Natural killer cell treated with Interleukin-12 subunit alpha and Interleukin-12 subunit beta and Interleukin-15 and Interleukin-18, amount 100 ng/mL, for 72 hours (primary cell): ENCODE results near the gene TSPOAP1. TPM values are rescaled to one million over a fixed set of nuclear protein-coding genes. Genes with fewer than 3 reads are reported as not detected.

Source experiments
- ATAC-seq, 2 donors: fragments of 150-1000 bp; cut with Tn5 transposase in 1 of 2; sonication (Bioruptor Pico), chemical (Tn5 transposase) in 1 of 2; 2 replicates each; pipeline ENCODE4 v1.10.0; 2021
- DNase-seq: peaks from one replicate; pipeline ENCODE4 v3.0.0; 2022; ENCODE audit warnings: low spot score
- H3K27ac Mint-ChIP-seq, 2 donors: 1 replicate in 1 of 2; 2 replicates in 1 of 2; pipeline ENCODE4 v1.8.0; 2022; ENCODE audit warnings: mixed read lengths in 2 of 2, mild to moderate bottlenecking in 1 of 2, moderate library complexity in 1 of 2
- H3K27me3 Mint-ChIP-seq, 2 donors: 1 replicate in 1 of 2; 2 replicates in 1 of 2; pipeline ENCODE4 v1.8.0; 2022; ENCODE audit warnings: mixed read lengths in 2 of 2
- H3K36me3 Mint-ChIP-seq: one replicate; pipeline ENCODE4 v1.8.0; 2022; ENCODE audit warnings: mixed read lengths
- H3K4me1 Mint-ChIP-seq, 2 donors: 1 replicate in 1 of 2; 2 replicates in 1 of 2; pipeline ENCODE4 v1.8.0; 2022; ENCODE audit warnings: low read depth in 2 of 2, mixed read lengths in 2 of 2, mild to moderate bottlenecking in 1 of 2
- H3K4me3 Mint-ChIP-seq: one replicate; pipeline ENCODE4 v1.8.0; 2022; ENCODE audit warnings: mixed read lengths
- H3K9me3 Mint-ChIP-seq: 2 replicates; pipeline ENCODE4 v1.8.0; 2022; ENCODE audit warnings: mixed read lengths
- total RNA-seq, 2 donors: library from RNA; stranded (reverse); gene quantifications; one replicate each; pipeline ENCODE4 v1.2.3, GENCODE V29; 2022

TSPOAP1 gene
- total RNA-seq, 2 donors from 2014 or later = 54.0 to 82.3 TPM

DNA sequence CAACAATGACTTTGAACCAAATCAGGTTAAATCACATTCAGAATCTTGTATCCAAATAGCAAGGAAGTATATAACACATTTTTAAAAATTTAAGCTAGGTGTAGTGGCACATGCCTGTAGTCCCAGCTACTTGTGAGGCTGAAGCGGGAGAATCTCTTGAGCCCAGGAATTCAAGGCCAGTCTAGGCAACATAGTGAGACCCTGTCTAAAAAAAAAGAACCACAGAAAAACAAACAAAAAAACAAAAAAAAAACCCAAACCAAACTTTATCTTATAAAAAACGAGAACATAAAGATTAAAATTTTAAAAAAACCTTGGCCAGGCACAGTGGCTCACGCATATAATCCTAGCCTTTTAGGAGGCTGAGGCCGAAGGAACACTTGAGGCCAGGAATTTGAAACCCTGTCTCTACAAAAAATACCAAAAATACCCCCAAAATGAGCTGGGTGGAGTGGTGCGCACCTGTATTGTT is 11.8 kb upstream of the TSPOAP1 start:
- DNase-seq (no peak), ATAC-seq (no peak)
- Mint-ChIP-seq H3K4me3 (peak overlapping the region; percentile 80), H3K36me3 (peaks cover 27% of the 10 kb centered on the region), H3K9me3 (no peaks in the 10 kb centered on the region), H3K4me1 (peaks cover 90 to 92% of the 10 kb centered on the region in 2 donors), H3K27ac (peak overlapping the region; percentile 100), H3K27me3 (no peaks in the 10 kb centered on the region)

DNA sequence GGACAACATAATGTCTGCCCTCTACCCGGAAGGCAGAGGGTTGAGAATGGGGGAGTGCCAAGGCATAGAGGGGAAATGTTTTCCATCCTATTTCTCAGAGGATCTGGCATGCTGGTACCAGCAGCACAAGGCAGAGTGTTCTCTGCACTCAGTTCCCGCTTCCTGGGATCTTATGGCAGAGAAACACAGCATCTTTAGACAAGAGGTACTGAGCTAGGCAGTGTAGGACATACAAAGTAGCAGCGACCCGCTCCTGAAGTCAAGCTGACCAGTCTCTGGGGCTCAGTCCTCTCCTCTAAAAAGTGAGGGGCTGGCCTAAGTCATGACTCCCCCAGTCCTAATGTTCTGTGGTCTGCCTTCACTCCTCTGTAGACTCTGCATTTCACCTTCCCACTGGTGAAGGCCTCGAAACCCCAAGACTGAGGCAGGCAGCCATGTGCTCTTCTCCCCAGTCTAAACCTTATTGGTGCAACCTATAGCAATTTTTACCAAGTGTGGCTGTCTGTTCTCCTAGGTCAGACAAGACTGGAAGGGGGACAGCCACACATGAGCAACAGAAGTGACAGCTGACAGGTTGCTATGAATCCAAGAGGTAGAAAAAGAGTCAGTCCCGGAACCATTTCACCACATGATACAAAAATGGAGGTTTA is 11.3 kb upstream of the TSPOAP1 start:
- no peaks in the 10 kb centered on the region for H3K9me3 Mint-ChIP-seq
- ATAC-seq = no peak
- H3K27ac Mint-ChIP-seq = peak overlapping the region; percentile 100
- H3K27me3 Mint-ChIP-seq = no peaks in the 10 kb centered on the region
- peaks cover 89% of the 10 kb centered on the region in 2 donors for H3K4me1 Mint-ChIP-seq
- H3K4me3 Mint-ChIP-seq = peak overlapping the region; percentile 80
- H3K36me3 Mint-ChIP-seq = peaks cover 21% of the 10 kb centered on the region
- no peak for DNase-seq

DNA sequence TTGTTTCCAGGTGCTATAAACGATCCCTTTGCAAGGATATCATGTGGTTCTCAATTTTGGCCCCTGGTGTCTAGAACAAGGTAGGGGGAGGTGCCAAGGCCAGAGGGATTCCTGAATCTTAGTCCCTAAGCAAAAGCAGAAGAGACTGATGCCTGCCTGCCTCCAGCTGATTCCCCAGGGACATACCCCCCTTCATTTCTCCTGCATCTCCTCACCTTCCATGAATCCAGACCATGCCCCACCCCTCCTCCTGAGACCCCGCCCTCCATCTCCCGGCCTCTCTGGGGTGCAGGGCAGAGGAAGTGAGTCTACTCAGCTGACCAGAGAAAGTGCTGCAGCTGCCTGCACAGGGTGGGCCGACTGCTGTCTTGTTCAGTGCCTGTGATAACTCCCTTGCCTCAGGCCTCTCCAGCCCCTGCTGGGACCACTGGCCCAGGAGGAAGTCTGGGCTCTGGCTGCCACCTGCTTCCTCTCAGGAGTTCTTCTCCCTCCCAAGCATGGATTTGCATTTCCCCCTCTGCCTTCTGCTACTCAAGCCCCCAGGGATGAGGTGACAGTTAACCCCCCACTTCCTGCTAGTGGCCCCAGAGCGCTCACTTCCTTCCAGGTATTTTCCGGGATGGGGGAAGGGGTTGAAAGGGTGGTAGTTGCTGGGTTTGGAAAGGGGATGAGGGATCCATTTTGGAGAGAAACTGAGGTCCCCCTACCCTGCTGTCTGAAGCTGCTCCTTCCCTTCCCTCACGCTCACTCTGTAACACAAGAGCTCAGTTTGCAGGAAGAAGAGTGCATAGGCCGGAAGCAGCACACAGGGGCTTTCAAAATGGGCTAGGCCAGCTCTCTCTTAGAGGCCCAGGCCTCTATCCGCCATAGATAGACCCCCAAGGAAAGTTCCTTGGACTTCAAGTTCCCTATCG is 10.5 kb upstream of the TSPOAP1 start:
- peak; percentile 58 to 59 for ATAC-seq
- H3K4me1 Mint-ChIP-seq = peaks cover 86 to 89% of the 10 kb centered on the region in 2 donors
- H3K27ac Mint-ChIP-seq = peak overlapping the region; percentile 100
- peak overlapping the region; percentile 80 for H3K4me3 Mint-ChIP-seq
- H3K9me3 Mint-ChIP-seq = no peaks in the 10 kb centered on the region
- peaks cover 16% of the 10 kb centered on the region for H3K36me3 Mint-ChIP-seq
- no peaks in the 10 kb centered on the region for H3K27me3 Mint-ChIP-seq
- DNase-seq = peak; percentile 86

DNA sequence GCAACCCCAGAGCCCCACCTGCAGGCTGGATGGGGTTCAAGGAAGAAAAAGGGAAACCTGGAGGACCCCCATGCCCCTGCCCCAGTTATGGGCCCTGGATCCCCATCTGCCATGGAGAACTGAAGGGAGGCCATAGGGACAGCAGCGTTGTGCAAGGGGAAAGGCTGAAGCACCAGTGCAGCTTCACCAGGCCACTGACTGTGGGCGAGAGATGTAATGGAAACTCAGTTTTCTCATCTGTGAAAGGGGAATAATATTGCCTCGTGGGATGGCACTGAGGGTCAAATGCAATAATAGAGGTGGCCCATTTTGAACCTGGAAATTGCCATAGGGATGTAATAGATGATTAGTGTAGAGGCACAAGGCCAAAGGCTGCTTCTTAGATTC is 9.9 kb upstream of the TSPOAP1 start:
- ATAC-seq (peak; percentile 1 to 30), DNase-seq (peak; percentile 73)
- Mint-ChIP-seq H3K27me3 (no peaks in the 10 kb centered on the region), H3K4me1 (peaks cover 83 to 86% of the 10 kb centered on the region in 2 donors), H3K27ac (peak overlapping the region; percentile 100), H3K4me3 (peak overlapping the region; percentile 80), H3K36me3 (peaks cover 16% of the 10 kb centered on the region), H3K9me3 (no peaks in the 10 kb centered on the region)

DNA sequence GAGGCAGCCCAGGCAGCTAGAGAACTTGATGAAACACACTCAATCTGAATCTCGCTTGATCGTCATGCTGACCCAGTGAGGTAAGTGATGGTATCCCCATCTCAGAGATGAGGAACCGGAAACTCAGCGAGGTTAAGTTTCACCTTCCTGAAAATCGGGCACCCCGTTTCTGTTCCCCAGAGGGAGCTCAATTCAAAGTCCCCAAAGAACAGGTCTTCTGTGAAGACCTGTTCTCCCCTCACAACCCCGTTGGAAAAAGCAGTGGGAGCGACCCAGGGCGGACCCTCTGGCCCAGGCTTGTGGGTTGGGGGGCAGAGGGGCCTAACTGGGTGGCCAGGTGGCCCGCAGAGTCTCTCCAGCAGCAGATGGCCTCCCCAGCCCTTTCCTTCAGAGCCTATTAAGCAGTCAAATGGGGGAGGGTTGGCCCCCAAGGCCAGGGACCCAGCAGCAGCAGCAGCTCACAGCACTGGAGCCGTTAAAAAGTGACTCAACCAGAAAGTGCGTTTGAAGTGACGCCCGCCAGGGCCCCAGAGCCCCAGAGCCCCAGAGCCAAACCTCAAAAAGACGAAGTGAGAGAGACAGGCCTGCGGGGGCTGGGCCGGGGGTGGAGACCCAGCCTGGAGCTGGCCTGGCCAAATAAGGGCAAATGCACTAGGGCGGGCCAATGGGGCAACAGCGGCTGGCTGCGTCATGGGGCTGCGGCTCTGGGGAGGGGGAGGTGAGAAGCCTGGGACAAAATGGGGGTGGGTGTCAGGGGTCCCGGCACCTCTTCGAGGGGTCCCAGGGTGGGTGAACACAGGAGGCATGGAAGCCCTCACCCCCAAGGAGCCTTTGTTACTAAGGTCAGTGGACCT is 9.2 kb upstream of the TSPOAP1 start:
- peaks cover 81 to 83% of the 10 kb centered on the region in 2 donors for H3K4me1 Mint-ChIP-seq
- peak; percentile 97 for DNase-seq
- peak overlapping the region; percentile 100 for H3K27ac Mint-ChIP-seq
- H3K4me3 Mint-ChIP-seq = peak overlapping the region; percentile 80
- H3K9me3 Mint-ChIP-seq = no peaks in the 10 kb centered on the region
- peak; percentile 84 to 89 for ATAC-seq
- H3K27me3 Mint-ChIP-seq = no peaks in the 10 kb centered on the region
- peaks cover 16% of the 10 kb centered on the region for H3K36me3 Mint-ChIP-seq

DNA sequence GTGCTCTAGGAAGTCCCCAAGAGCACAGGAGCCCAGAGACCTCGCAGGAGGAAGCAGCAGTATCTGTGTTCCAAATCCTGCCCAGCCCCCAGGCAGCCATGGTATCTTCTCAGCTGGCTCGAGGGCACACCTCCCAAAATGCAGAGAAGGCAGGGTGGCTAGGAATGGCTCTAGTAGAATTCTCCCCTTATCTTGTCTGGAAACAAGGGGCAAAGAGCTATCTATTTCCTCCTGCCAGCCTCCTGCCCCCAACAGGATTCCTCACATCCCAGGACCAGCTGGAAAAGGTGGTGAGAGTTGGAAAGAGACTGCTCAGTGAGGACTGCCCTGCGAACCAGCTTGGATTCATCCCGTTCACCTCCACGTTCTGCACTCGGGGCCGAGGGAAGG is 8.6 kb upstream of the TSPOAP1 start:
- Mint-ChIP-seq H3K4me1 (peaks cover 78 to 80% of the 10 kb centered on the region in 2 donors), H3K9me3 (no peaks in the 10 kb centered on the region), H3K4me3 (peak overlapping the region; percentile 80), H3K27me3 (no peaks in the 10 kb centered on the region), H3K36me3 (peaks cover 18% of the 10 kb centered on the region), H3K27ac (peak overlapping the region; percentile 100)
- no peak for ATAC-seq
- peak; percentile 73 for DNase-seq

DNA sequence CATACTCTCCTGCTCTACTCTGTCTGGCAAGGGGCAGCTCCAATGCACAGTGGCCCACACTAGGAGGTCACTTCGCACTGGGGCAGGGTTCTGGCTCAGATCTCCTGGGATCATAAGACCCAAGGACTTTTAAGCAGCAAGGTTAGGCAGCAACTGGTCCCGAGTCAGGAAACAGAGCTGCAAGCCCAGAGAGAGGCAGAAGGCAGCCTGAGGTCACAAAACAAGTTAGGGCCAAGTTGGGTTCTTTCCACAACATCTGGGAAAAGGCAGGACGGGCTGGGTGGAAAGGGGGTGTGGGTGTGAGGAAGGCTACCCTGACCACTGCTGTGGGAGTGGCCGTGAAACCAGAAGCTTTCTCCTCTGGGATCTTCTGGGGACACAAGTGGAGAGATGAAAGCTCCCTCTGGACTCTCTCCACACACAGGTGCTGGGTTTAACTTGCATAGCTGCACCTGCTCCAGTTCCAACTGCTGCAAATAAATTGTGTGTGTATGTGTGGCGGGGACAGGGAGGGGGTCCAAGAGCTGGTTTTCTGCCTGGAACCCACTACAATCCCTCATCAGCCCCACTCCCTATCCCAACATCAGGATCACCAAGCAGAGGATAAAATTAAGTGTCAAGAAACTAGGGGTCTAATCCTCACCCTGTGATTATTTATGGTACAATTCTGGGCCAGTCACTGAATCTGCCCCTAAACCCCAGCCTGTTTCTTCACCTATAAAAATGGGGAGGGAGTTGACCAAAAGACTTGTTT is 8.0 kb upstream of the TSPOAP1 start:
- Mint-ChIP-seq H3K4me3 (peak overlapping the region; percentile 80), H3K27me3 (no peaks in the 10 kb centered on the region), H3K4me1 (peaks cover 77 to 80% of the 10 kb centered on the region in 2 donors), H3K27ac (peak overlapping the region; percentile 100), H3K36me3 (peaks cover 18% of the 10 kb centered on the region), H3K9me3 (no peaks in the 10 kb centered on the region)
- peak; percentile 80 for DNase-seq
- no peak for ATAC-seq

DNA sequence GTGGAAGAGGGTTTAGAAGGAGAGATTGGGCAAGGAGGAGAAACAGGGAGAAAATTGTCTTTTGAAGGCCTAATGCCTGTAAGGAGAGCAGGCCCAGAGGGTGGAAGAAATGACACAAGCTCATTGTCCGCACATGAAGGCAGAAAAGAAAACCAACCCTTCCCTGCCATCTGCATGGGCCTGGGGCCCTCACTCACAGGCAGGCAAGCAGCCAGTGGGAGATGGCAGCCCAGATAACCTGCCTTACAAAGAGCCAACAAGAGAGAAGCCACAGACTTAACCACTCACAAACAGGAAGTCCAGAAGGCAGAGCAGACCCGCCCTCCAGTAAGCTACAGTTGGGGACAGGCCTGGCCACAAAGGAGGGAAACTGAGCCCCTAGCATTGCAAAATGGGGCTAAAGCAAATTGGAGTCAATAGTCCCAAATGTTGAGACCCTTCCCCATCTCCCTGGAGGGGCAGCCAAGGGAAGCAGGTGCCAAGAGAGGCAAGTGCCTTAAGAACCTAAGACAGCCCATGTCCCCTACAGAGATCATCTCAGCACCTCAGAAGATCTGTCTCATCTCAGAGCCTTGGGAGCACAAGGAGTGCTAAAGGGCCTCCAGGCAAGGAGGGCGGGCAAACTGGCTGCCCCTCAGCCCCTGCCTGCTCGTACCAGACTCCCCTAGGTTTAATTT is 7.3 kb upstream of the TSPOAP1 start:
- Mint-ChIP-seq H3K9me3 (no peaks in the 10 kb centered on the region), H3K27me3 (no peaks in the 10 kb centered on the region), H3K4me3 (peak overlapping the region; percentile 80), H3K27ac (peak overlapping the region; percentile 100), H3K4me1 (peaks cover 79 to 82% of the 10 kb centered on the region in 2 donors), H3K36me3 (peaks cover 22% of the 10 kb centered on the region)
- ATAC-seq (peak in 1 of 2 donors; percentile 21), DNase-seq (peak; percentile 73)

DNA sequence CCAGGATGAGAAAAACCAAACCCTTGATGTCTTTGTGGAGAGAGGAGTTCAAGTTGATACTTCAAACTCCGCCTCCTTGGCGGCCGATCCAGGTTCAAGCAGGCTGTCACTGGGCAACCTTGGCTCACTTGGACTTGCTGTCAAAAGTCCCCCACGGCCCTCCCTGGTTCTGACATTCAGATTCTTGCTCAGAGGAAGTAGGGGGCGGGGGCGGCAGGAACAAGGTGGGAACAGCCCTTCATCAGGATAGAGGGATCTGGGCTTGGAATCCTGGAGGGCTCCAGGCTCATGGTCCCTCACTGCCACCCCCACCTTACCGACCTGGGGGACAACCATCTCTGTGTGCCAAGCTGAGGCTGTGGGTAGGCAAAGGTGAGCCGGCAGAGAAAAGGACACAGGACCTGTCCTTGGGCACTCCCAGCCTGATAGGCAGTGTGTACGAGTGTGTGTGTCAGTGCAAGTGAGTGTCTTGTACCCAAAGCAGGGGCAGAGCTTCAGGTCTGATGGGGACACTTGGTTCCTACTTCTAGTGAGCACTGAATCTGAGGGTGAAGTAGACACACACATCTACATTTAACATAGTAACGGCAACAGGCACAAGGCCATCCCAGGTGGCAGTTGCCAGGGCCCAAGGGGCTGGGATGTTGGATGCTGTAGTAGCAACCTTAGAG is 6.6 kb upstream of the TSPOAP1 start:
- DNase-seq = peak; percentile 63
- H3K9me3 Mint-ChIP-seq = no peaks in the 10 kb centered on the region
- H3K27ac Mint-ChIP-seq = peak overlapping the region; percentile 100
- peaks cover 78 to 79% of the 10 kb centered on the region in 2 donors for H3K4me1 Mint-ChIP-seq
- no peak for ATAC-seq
- H3K36me3 Mint-ChIP-seq = peaks cover 22% of the 10 kb centered on the region
- H3K4me3 Mint-ChIP-seq = peak overlapping the region; percentile 80
- H3K27me3 Mint-ChIP-seq = no peaks in the 10 kb centered on the region

DNA sequence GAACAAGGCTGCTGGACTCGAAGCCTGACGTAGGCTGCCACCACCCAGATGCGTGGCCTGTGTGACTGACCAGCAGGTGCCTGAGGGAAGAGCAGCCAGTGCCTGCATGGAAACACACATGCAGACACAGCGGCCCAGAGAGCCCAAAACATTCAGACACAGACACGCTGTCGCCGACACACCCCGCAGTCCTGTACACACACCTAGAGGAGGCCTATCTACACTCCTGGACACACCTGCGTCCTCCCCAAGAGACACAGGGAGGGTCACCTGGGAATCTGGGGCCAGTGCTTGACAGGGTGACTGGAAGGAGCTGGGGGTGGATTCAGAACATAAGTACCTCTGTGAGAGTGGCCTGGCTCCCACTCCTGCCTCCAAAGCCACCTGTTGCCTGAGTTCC is 6.1 kb upstream of the TSPOAP1 start:
- Mint-ChIP-seq H3K4me1 (peaks cover 78% of the 10 kb centered on the region in 2 donors), H3K36me3 (peaks cover 21% of the 10 kb centered on the region), H3K27me3 (no peaks in the 10 kb centered on the region), H3K4me3 (peak overlapping the region; percentile 80), H3K27ac (peak overlapping the region; percentile 100), H3K9me3 (no peaks in the 10 kb centered on the region)
- DNase-seq (no peak), ATAC-seq (no peak)

DNA sequence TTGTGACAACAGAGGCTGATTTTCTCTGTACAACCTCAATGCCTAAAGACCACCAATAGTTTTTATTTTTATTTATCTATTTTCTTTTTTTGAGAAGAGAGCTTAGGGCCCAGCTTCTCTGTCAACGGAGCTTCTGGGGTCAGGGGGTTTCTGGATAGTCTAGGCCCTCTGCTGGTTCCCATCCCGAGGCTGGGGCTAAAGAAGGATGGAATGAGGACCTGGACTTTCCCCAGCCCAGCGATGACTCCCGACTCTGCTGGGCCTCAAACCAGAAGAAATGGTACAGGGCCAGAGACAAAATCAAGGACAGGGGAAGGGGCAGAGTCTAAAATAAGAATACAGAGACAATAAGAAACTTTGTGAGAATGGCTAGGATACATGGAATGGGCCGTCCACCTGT is 5.7 kb upstream of the TSPOAP1 start:
- H3K4me1 Mint-ChIP-seq = peaks cover 78 to 79% of the 10 kb centered on the region in 2 donors
- peak overlapping the region; percentile 100 for H3K27ac Mint-ChIP-seq
- peak overlapping the region; percentile 80 for H3K4me3 Mint-ChIP-seq
- no peak for ATAC-seq
- no peak for DNase-seq
- H3K36me3 Mint-ChIP-seq = peaks cover 21% of the 10 kb centered on the region
- H3K9me3 Mint-ChIP-seq = no peaks in the 10 kb centered on the region
- no peaks in the 10 kb centered on the region for H3K27me3 Mint-ChIP-seq

DNA sequence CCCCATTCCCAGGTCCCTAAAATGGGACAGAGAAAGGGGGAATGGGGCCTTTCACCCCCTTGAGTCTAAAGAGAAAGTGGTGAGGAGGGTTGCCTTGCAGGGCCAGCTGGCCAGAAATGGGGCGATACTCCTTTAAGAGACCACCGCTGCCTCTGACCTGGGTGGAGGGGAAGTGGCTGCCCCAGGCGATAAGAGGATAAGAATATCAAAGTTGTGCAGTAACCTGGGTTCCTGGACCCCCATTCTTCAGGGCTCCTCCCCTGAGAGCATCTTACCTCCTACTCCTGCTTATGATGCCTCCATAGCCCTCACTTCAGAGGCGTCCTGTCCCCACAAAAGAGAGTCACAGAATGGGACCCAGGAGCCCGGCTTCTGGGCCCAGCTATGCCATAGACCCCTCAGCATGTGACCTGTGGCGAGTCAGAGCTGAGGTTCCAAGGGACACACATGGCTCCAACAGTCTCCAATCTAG is 5.2 kb upstream of the TSPOAP1 start:
- no peak for DNase-seq
- no peak for ATAC-seq
- peaks cover 21% of the 10 kb centered on the region for H3K36me3 Mint-ChIP-seq
- H3K4me3 Mint-ChIP-seq = peak overlapping the region; percentile 80
- H3K9me3 Mint-ChIP-seq = no peaks in the 10 kb centered on the region
- H3K27ac Mint-ChIP-seq = peak overlapping the region; percentile 100
- H3K27me3 Mint-ChIP-seq = no peaks in the 10 kb centered on the region
- peaks cover 78 to 79% of the 10 kb centered on the region in 2 donors for H3K4me1 Mint-ChIP-seq
